ENCODE measurements around the gene PPP1R9A.

The PPP1R9A gene

DNA sequence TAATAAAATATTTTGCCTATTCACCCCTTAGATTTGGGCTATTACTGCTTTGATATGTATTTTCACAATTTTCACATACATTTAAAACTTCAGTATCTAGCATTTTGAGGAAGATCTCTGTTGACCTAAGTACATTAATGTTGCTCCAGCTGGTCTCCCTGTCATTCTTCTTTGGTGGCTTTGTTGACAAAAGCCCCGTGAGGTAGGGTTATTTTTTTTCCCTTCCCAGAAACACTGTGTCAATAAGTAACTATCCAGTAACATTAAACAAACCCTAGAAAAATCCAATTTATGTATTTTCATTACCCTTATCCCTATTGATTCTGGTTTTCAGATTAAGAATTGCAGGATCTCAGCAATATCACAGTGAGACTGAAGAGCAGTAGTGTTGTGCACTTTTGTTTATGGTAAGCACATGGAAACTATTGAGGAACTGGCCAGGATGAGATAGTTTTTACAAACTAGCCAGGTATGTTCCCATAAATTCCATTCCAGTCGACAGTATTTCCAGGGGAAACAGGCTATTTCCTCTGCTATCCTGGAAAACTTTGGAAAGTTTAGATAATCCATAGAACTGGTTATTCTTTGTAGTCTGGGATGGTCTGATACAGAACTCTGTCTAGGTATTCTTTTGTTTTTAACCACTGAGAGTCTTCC lies 218.8 kb downstream of the PPP1R9A start:
- TF ChIP-seq, protein P1, sequence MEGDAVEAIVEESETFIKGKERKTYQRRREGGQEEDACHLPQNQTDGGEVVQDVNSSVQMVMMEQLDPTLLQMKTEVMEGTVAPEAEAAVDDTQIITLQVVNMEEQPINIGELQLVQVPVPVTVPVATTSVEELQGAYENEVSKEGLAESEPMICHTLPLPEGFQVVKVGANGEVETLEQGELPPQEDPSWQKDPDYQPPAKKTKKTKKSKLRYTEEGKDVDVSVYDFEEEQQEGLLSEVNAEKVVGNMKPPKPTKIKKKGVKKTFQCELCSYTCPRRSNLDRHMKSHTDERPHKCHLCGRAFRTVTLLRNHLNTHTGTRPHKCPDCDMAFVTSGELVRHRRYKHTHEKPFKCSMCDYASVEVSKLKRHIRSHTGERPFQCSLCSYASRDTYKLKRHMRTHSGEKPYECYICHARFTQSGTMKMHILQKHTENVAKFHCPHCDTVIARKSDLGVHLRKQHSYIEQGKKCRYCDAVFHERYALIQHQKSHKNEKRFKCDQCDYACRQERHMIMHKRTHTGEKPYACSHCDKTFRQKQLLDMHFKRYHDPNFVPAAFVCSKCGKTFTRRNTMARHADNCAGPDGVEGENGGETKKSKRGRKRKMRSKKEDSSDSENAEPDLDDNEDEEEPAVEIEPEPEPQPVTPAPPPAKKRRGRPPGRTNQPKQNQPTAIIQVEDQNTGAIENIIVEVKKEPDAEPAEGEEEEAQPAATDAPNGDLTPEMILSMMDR (IDR thresholded peaks at IDR 0.05; ENCODE audit: low read depth, low read length, missing control alignments), result no peak
- Histone ChIP-seq H3K36me3 (replicated peaks) (no peaks in the 10 kb centered on the region), H3K27ac (no peak overlapping the region), H3K4me3 (ENCODE audit: low read depth, low read length) (no peak overlapping the region), H3K27me3 (replicated peaks) (no peaks in the 10 kb centered on the region)
- in situ Hi-C loops (cut with HindIII; ENCODE audit: low pct_ligation_motif_present, low sequenced_read_pairs), result no loop called here
- DNase-seq, result no peak

DNA sequence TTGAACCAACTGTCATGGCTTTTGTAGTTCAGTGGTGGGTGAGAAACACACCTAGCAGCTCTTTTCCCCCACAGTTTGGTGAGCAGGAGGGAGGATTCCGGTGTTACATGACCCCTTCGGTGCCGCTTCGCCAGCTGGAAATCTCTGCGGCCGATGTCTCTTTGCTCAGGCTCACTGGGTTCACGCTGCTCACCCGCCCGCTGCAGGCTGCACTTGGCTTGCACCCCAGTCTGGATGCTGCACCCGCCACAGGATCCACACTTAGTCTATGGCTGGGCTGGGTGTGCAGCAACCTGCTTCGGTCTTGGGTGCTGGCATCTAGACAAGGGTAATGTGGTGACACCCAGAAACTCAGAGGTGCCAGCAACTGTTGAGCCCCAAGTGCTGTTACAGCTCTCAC lies 225.1 kb downstream of the PPP1R9A start:
- H3K36me3 ChIP-seq (replicated peaks), result no peaks in the 10 kb centered on the region
- no peak overlapping the region for H3K4me3 ChIP-seq (ENCODE audit: low read depth, low read length)
- DNase-seq, result no peak
- no peaks in the 10 kb centered on the region for H3K27me3 ChIP-seq (replicated peaks)
- no peak overlapping the region for H3K27ac ChIP-seq
- TF ChIP-seq, protein P1 (IDR thresholded peaks at IDR 0.05; ENCODE audit: low read depth, low read length, missing control alignments), result no peak
- in situ Hi-C loops (cut with HindIII; ENCODE audit: low pct_ligation_motif_present, low sequenced_read_pairs), result no loop called here

DNA sequence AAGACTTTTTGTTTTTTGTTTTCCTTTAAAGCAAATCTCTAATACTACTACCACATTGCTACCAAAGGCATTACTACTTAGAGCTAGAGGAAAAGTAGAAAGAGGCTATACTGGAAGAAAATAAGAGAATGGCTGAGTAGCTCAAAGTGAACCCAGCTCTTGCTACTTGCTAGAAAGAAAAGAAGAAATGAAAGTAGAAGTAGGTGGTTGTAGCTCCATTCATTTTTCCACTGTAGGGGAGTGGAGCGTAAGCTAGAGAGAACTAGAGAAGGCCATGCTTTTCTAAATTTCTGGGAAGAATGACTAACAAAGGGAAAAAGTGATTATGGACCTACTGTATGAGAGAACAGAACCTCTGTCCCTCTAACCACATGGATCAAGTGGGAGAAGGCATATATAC lies 232.5 kb downstream of the PPP1R9A start:
- in situ Hi-C loops (cut with HindIII; ENCODE audit: low pct_ligation_motif_present, low sequenced_read_pairs), result no loop called here
- Histone ChIP-seq H3K27me3 (replicated peaks) (no peaks in the 10 kb centered on the region), H3K36me3 (replicated peaks) (no peaks in the 10 kb centered on the region), H3K4me3 (ENCODE audit: low read depth, low read length) (no peak overlapping the region), H3K27ac (no peak overlapping the region)
- DNase-seq, result no peak
- TF ChIP-seq, protein P1 (IDR thresholded peaks at IDR 0.05; ENCODE audit: low read depth, low read length, missing control alignments), result no peak

DNA sequence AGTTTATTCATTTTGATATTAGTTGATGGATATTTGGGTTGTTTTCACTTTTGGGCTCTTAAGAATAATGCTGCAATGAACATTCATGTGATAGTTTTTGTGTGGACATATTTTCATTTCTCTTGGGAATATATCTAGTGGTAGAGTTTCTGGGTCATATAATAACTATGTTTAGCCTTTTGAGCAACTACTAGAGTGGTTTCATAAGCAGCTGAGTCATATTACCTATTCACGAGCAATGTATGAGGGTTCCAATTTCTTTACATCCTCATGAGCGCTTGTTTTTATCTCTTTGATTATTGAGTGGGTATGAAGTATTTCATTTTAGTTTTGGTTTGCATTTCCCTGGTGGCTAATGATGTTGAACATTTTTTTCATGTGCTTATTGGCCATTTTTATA lies 234.4 kb downstream of the PPP1R9A start:
- in situ Hi-C loops (cut with HindIII; ENCODE audit: low pct_ligation_motif_present, low sequenced_read_pairs), result no loop called here
- Histone ChIP-seq H3K36me3 (replicated peaks) (no peaks in the 10 kb centered on the region), H3K27me3 (replicated peaks) (no peaks in the 10 kb centered on the region), H3K4me3 (ENCODE audit: low read depth, low read length) (no peak overlapping the region), H3K27ac (no peak overlapping the region)
- DNase-seq, result peak; percentile 28
- TF ChIP-seq, protein P1 (IDR thresholded peaks at IDR 0.05; ENCODE audit: low read depth, low read length, missing control alignments), result no peak

DNA sequence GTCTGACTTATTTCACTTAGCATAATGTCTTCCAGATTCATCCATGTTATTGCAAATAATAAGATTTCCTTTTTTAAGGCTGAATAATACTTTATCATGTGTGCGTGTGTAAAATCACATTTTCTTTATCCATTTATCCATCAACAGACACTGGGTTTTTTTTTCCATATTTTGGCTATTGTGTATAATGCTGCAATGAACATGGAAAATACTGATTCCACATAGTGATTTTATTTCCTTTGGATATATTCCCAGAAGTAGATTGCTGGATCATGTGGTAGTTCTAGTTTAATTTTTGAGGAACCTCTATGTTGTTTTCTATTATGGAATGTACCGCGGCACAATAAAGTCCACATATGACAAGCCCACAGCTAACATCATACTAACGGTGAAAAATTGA lies 236.9 kb downstream of the PPP1R9A start:
- H3K36me3 ChIP-seq (replicated peaks), result no peaks in the 10 kb centered on the region
- H3K4me3 ChIP-seq (ENCODE audit: low read depth, low read length), result no peak overlapping the region
- in situ Hi-C loops (cut with HindIII; ENCODE audit: low pct_ligation_motif_present, low sequenced_read_pairs), result no loop called here
- H3K27ac ChIP-seq, result no peak overlapping the region
- no peaks in the 10 kb centered on the region for H3K27me3 ChIP-seq (replicated peaks)
- TF ChIP-seq, protein P1 (IDR thresholded peaks at IDR 0.05; ENCODE audit: low read depth, low read length, missing control alignments), result no peak
- no peak for DNase-seq

DNA sequence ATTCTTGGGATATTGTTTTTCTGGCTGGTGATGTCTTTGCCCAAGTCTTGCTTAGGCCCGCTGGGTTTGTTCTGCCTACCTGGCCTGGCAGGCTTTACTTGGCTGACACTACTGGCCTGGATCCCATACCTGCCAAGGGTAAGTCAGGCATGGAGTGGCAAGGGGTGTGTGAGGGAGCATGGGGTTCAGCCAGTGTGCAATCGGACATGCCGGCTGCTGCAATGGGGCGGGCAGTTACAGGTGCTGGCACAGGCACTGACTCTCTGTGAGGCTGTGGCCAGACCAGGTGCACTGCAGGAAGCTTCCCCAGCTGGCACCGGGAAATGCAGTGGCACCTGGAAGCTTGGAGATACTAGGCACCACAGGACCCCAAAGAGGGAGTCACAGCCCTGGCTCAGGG lies 248.6 kb downstream of the PPP1R9A start:
- no peak overlapping the region for H3K27ac ChIP-seq

More for the DNA sequence above, 248.6 kb downstream of the PPP1R9A start:
- no peak for DNase-seq
- in situ Hi-C loops (cut with HindIII; ENCODE audit: low pct_ligation_motif_present, low sequenced_read_pairs), result no loop called here
- no peaks in the 10 kb centered on the region for H3K27me3 ChIP-seq (replicated peaks)
- no peak overlapping the region for H3K4me3 ChIP-seq (ENCODE audit: low read depth, low read length)
- H3K36me3 ChIP-seq (replicated peaks), result no peaks in the 10 kb centered on the region
- TF ChIP-seq, protein P1 (IDR thresholded peaks at IDR 0.05; ENCODE audit: low read depth, low read length, missing control alignments), result no peak

Data from brain microvascular endothelial cell (primary cell).